ENCODE results near the gene DUSP22.

The DUSP22 gene

GRCh38 chr6:311679-312220 lies 19.5 kb downstream of the DUSP22 start:
- DNase-seq = no peak

GRCh38 chr6:313087-313486 lies 20.8 kb downstream of the DUSP22 start:
- no peak for DNase-seq

DNA sequence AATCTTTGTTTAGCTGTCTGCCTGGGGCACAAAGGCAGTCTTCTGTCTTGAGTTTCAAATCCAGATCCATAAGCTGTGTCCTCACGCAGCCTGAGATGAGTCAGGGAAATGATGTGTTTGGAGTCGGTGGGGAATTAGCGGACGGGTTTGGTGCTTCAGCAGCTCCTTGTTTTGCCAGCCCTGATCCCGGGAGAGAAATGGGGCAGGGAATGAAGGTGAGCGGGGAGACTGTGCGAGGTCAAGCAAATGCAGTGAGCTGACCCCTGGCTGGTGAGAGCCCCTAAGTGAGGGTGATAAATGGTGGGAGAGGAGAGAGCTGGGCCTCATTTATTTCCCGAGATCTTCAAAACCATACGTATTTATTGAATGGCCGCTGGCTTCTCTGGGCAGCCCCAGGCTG lies 21.6 kb downstream of the DUSP22 start:
- DNase-seq = no peak

DNA sequence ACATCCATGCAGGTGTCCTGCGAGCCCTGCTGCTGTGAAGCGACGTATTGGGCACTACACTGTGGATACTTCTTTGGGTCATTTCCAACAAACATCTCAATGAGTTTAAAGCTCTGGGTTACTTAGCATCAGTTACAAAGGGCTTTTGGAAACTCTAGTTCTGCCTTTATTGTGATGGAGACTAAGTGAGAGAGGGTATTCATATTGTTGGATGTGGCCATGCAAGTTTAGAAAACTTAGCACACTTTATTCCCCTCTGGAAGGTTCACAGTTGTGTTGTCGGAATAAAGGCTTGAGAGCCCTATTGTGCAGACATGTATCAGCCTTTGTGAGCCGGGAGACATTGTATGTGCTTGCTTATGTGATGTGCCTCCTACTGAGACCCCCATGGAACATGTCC lies 22.1 kb downstream of the DUSP22 start:
- no peak for DNase-seq

DNA sequence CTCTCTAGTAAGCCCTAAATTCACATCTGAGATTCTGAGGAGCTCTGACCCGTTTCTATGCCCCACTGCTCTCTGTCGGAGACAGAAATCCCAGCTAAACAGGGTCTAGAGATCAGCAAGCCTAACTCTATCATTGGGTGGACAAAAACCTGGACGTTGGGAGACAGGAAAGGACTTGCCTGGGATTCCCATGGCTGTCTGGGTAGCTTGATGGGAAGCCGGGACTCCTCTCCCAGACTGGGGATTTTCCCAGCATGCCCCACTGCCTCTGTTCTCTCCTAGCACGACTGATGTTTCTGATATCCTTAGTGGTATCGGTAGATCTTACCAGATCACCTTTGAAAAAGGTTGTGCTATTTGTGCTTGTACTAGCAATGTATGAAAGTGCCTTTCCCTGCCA lies 22.9 kb downstream of the DUSP22 start:
- DNase-seq = no peak

GRCh38 chr6:315921-316752 lies 23.9 kb downstream of the DUSP22 start:
- DNase-seq = no peak

GRCh38 chr6:316753-317038 lies 24.4 kb downstream of the DUSP22 start:
- DNase-seq = no peak

- DNase-seq = no peak
These were observed 24.8 kb downstream of the DUSP22 start for GRCh38 chr6:317060-317447.

- DNase-seq = no peak
These were observed 25.3 kb downstream of the DUSP22 start for GRCh38 chr6:317448-318144.

GRCh38 chr6:318243-318890 lies 26.1 kb downstream of the DUSP22 start:
- DNase-seq = no peak

- no peak for DNase-seq
These were observed 27.2 kb downstream of the DUSP22 start for GRCh38 chr6:319177-320131.

- no peak for DNase-seq
These were observed 28.3 kb downstream of the DUSP22 start for GRCh38 chr6:320351-321157.

DNA sequence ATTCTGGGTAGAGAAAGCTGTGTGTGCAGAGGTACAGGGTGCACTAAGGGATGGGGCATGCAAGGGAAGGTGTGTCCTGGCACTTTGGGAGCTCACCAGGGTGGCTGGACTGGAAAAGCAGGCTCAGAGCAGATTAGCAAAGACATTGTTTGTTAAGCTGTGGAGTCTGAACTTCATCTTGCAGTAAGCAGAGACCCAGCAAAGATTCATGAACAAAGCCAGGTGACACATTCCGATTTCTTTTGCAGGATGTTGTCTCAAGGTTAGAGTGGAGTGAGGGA lies 28.8 kb downstream of the DUSP22 start:
- DNase-seq = no peak

DNA sequence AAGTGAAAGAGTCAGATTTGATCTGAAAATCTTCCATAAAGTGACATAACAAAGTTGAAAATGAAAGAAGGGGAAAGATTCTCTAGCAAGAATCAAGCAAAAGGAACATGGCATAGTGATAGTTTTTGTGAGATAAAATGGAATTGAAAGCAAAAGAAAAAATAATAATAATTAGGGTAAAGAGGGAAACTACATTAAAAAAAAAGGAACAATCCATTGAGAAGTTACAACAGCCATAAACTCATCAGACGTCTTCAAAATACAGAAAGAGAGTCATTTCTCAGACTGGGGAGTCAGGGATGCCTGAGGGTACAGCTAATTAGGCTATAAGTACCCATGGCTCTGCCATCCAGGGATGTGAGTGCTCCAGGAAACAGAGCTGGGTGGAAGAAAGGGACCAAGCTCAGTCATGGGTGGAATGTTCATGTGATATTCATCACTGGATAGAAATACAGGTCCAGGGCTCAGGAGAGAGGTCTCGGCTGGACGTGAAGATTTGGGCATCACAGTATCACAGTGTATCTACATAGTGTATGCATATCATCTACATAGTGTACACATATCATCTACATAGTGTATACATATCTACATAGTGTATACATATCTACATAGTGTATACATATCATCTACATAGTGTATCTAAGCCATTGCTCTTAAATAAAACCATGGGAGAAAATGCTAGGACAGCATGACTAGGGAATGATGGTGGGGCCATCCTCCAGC lies 29.4 kb downstream of the DUSP22 start:
- DNase-seq = no peak

DNA sequence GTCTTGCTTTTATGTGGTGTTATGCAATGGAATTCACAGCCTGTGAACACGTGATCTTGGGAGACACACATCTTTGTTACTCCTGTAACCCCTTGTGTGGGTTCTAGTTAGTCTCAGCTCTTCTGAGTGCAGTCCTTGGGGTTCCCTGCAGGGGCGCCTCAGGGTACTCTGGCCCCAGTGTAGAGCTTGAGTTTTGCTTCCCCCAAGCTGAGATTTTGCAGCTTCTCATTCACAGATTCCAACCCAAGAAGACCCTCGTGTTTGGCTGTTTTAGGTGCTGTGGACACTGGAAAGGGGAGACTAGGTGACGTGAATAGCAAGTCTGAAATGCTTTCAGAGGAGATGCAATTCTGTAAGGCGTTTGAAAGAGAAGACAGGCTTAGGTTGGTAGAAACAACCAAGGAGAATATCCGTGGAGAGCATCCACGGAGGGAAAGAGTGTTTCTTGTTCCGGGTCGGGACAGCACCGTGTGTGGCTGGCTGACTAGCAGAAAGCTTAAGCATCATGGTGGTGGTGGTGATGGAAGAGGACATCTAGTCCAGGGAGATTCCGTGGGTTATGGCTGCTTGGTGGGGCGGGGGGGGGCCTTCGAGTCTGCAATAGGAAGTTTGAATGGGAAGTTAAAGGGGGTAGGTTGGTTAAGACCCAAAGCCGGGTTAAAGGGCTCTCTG lies 30.1 kb downstream of the DUSP22 start:
- no peak for DNase-seq

GRCh38 chr6:322940-323729 lies 30.8 kb downstream of the DUSP22 start:
- no peak for DNase-seq

DNA sequence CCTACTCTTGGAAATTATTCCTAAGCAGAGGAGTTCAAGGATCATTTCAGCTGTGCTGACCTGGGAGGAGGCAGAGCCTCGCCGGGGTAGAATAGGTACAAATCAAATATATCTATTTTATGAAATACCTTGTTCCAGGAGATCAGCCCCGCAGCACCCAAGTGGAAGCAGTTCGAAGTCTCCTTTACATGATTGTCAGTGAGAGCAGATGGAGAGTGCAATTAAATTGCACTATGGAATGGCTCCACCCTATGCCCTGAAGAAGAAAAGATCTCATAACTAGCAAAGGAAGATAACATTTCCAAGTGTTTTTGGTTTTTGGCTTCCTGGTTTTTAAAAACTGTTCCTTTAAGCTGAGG lies 31.4 kb downstream of the DUSP22 start:
- no peak for DNase-seq

- no peak for DNase-seq
These were observed 31.9 kb downstream of the DUSP22 start for GRCh38 chr6:324116-324728.

- no peak for DNase-seq
These were observed 32.4 kb downstream of the DUSP22 start for GRCh38 chr6:324729-325125.
